GM12878 (cell line): ENCODE measurements around the gene TARDBP.
"Not testable (repeated sequence)": the region's sequence is repeated elsewhere in the genome, so short reads cannot be mapped to it uniquely, and the experiment has no call there.

Experiments used
- BHLHE40 ChIP-seq, 2 experiments: fragments of 450-650 bp in 1 of 2; IDR thresholded peaks; 2 replicates each; pipeline ENCODE4 v1.6.1; 2011 to 2017; ENCODE audit warnings: low read depth in 2 of 2, borderline replicate concordance in 1 of 2, improper control_type of control experiment in 1 of 2, low read length in 1 of 2, mild to moderate bottlenecking in 1 of 2
- SUZ12 ChIP-seq: fragments of 200-600 bp; sonication (generic); IDR thresholded peaks from one replicate; pipeline ENCODE4 v1.6.1; 2018; ENCODE audit warnings: antibody characterized with exemption, mild to moderate bottlenecking; ENCODE audit not compliant: unreplicated experiment
- TF ChIP-seq, protein P1 (sequence below), 3 experiments: IDR thresholded peaks in 2 of 3; conservative IDR thresholded peaks in 1 of 3; 2 replicates each; pipeline ENCODE4 v1.5.1; 2011; ENCODE audit warnings: low read depth in 3 of 3, low read length in 3 of 3, mild to moderate bottlenecking in 3 of 3, control low read depth in 2 of 3, moderate library complexity in 2 of 3, inconsistent platforms in 1 of 3, mixed read lengths in 1 of 3; ENCODE audit not compliant: control insufficient read depth in 2 of 3, insufficient read depth in 1 of 3; ENCODE audit errors: extremely low read depth in 1 of 3
- TF ChIP-seq, protein P2 (sequence below): IDR thresholded peaks from 2 replicates; pipeline ENCODE4 v1.6.1; 2012; ENCODE audit warnings: low read depth, low read length, improper control_type of control experiment

DNA sequence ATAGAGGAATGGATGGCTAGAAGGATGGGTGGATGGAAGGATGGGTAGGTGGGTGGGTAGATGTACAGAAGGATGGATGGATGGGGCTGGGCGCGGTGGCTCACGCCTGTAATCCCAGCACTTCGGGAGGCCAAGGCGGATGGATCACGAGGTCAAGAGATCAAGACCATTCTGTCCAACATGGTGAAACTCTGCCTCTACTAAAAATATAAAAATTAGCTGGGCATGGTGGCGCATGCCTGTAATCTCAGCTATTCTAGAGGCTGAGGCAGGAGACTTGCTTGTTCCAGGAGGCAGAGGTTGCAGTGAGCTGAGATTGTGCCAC lies 27.6 kb downstream of the TARDBP start:
- TF ChIP-seq, protein P1, sequence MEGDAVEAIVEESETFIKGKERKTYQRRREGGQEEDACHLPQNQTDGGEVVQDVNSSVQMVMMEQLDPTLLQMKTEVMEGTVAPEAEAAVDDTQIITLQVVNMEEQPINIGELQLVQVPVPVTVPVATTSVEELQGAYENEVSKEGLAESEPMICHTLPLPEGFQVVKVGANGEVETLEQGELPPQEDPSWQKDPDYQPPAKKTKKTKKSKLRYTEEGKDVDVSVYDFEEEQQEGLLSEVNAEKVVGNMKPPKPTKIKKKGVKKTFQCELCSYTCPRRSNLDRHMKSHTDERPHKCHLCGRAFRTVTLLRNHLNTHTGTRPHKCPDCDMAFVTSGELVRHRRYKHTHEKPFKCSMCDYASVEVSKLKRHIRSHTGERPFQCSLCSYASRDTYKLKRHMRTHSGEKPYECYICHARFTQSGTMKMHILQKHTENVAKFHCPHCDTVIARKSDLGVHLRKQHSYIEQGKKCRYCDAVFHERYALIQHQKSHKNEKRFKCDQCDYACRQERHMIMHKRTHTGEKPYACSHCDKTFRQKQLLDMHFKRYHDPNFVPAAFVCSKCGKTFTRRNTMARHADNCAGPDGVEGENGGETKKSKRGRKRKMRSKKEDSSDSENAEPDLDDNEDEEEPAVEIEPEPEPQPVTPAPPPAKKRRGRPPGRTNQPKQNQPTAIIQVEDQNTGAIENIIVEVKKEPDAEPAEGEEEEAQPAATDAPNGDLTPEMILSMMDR (IDR thresholded peaks at IDR 0.05 in 2 of 3, conservative IDR thresholded peaks at IDR 0.05 in 1 of 3; ENCODE audit: control insufficient read depth in 2 of 3, extremely low read depth in 1 of 3, insufficient read depth in 1 of 3, low read depth in 3 of 3, low read length in 3 of 3), result not testable (repeated sequence)
- TF ChIP-seq, protein P2, sequence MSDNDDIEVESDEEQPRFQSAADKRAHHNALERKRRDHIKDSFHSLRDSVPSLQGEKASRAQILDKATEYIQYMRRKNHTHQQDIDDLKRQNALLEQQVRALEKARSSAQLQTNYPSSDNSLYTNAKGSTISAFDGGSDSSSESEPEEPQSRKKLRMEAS, result not testable (repeated sequence)
- TF ChIP-seq BHLHE40 (IDR thresholded peaks at IDR 0.05; ENCODE audit: borderline replicate concordance in 1 of 2, low read depth in 2 of 2, low read length in 1 of 2); SUZ12: not testable (repeated sequence)
